Measurements from ENCODE around the gene ACCSL.

DNA sequence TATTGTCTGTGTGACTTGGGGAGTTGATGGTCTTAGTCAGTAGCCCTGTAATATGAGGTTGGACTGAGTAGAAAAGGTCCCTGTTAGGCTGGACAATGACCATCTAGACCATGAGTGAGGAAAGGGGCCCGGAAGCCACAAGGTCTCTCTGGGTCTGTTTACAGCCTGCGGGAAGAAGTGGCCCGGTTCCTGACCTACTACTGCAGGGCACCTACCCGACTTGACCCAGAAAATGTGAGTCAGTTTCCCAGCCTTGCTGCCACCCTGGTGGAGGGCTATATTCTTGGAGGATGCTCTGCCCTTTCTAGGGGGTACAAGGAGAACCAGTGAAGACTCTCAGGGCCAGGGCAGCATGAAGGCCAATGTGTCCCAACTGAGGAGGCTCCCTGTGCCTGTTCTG, 3.4 kb downstream of the ACCSL start:
- TF ChIP-seq, protein P1, sequence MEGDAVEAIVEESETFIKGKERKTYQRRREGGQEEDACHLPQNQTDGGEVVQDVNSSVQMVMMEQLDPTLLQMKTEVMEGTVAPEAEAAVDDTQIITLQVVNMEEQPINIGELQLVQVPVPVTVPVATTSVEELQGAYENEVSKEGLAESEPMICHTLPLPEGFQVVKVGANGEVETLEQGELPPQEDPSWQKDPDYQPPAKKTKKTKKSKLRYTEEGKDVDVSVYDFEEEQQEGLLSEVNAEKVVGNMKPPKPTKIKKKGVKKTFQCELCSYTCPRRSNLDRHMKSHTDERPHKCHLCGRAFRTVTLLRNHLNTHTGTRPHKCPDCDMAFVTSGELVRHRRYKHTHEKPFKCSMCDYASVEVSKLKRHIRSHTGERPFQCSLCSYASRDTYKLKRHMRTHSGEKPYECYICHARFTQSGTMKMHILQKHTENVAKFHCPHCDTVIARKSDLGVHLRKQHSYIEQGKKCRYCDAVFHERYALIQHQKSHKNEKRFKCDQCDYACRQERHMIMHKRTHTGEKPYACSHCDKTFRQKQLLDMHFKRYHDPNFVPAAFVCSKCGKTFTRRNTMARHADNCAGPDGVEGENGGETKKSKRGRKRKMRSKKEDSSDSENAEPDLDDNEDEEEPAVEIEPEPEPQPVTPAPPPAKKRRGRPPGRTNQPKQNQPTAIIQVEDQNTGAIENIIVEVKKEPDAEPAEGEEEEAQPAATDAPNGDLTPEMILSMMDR (IDR thresholded peaks at IDR 0.05) = no peak
- no peak for TF ChIP-seq POLR2A (IDR thresholded peaks at IDR 0.05)

Data from adrenal gland (tissue), 5 donors.